NB4 (cell line): Measurements from ENCODE around the gene RPL32.

Source experiments
- CTCF ChIP-seq: IDR thresholded peaks from one replicate; pipeline ENCODE4 v1.5.1; 2012; ENCODE audit warnings: low read depth, low read length
- POLR2A ChIP-seq: IDR thresholded peaks from 2 replicates; pipeline ENCODE4 v1.6.1; 2011; ENCODE audit warnings: mild to moderate bottlenecking; ENCODE audit not compliant: insufficient read length; ENCODE audit errors: extremely low read depth

DNA sequence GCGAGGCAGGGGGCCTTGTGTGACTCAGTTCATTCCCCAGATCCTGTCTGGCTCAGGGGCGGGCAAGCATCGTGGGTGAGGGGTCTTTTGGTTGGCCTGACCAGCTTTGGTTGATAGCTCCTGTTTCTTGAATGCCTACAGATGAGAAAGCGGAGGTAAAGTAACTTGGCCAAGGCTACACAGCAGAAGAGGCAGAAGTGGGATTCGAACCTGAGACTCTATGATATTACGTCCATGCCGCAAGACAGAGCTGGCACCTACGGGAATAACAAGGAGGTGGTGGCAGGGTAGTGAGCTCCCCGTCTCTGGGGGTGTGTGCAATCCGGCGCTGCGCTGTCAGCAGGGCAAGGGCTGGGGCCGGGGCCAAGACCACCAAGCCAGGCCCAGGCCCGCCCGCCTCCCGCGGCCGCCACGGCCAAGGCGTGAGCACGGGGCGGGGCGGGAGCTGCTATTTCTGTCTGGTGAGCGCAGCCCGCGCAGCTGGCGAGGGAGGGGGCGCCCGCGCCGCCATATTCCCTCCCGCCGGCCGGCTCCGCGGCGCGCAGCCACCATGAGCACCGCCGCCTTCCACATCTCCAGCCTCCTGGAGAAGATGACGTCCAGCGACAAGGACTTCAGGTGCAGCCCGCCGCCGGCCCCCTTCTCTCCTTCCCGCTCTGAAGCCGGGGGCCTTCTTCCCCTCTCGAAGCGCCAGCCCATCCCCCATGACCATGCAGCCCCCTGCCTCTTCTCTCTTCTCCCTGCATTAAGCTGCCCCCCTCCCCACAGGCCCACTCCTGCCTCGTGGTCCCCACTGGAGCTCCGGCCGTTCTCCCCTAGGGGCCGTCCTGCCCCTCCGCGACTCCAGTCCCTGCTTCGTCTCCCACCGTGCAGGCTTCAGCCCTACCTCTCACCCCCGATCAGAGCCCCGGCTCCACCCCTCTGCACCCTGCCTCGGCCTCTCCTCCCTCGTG is 44.9 kb downstream of the RPL32 start, which contains the start of gene CAND2:
- TF ChIP-seq CTCF (no peak), POLR2A (no peak)
